GM23248 (cell line): ENCODE data around the gene ZNF26.

Experiments used
- EZH2 ChIP-seq: fragments of 200-600 bp; sonication (generic); IDR thresholded peaks from 2 replicates; pipeline ENCODE4 v1.6.1; 2018; ENCODE audit warnings: antibody characterized with exemption, mild to moderate bottlenecking; ENCODE audit not compliant: insufficient read depth, poor library complexity, severe bottlenecking
- EZH2phosphoT487 ChIP-seq: fragments of 200-600 bp; sonication (generic); IDR thresholded peaks from 2 replicates; pipeline ENCODE4 v1.6.1; 2018; ENCODE audit warnings: antibody characterized with exemption, moderate library complexity, mild to moderate bottlenecking, low read depth; ENCODE audit not compliant: insufficient read depth

- TF ChIP-seq EZH2, result no peak
- no peak for TF ChIP-seq EZH2phosphoT487
These were observed 34.5 kb upstream of the ZNF26 start for GRCh38 chr12:132951649-132952048.
